Hepatocyte (in vitro differentiated cells): Measurements from ENCODE around the gene SRGAP2C. TPM values are rescaled to one million over a fixed set of nuclear protein-coding genes. Genes with fewer than 3 reads are reported as not detected.
"Not testable (repeated sequence)": the region's sequence is repeated elsewhere in the genome, so short reads cannot be mapped to it uniquely, and the experiment has no call there.

Source experiments
- DNase-seq: peaks from one replicate; pipeline ENCODE4 v3.0.0-alpha.2; 2016; ENCODE audit warnings: low spot score
- H2AFZ ChIP-seq: fragments of 200-600 bp; sonication (generic); 2 replicates; pipeline ENCODE4 v1.6.0; 2016; ENCODE audit warnings: antibody characterized with exemption, mild to moderate bottlenecking
- H3K27ac ChIP-seq: fragments of 200-600 bp; sonication (generic); 2 replicates; pipeline ENCODE4 v1.5.1; 2016; ENCODE audit warnings: mild to moderate bottlenecking
- H3K27me3 ChIP-seq: fragments of 200-600 bp; sonication (generic); 2 replicates; pipeline ENCODE4 v1.6.1; 2016
- H3K36me3 ChIP-seq: fragments of 200-600 bp; sonication (generic); replicated peaks from 2 replicates; pipeline ENCODE4 v1.5.1; 2016; ENCODE audit warnings: low read depth; ENCODE audit not compliant: insufficient read depth
- H3K4me1 ChIP-seq: fragments of 200-600 bp; sonication (generic); 2 replicates; pipeline ENCODE4 v1.5.1; 2016; ENCODE audit warnings: mild to moderate bottlenecking, moderate library complexity; ENCODE audit not compliant: insufficient read depth
- H3K4me2 ChIP-seq: fragments of 200-600 bp; sonication (generic); 2 replicates; pipeline ENCODE4 v1.6.0; 2016
- H3K4me3 ChIP-seq: fragments of 200-600 bp; sonication (generic); 2 replicates; pipeline ENCODE4 v1.5.1; 2016; ENCODE audit warnings: mild to moderate bottlenecking
- H3K79me2 ChIP-seq: fragments of 200-600 bp; sonication (generic); 2 replicates; pipeline ENCODE4 v1.6.0; 2017; ENCODE audit warnings: mild to moderate bottlenecking
- H3K9me2 ChIP-seq: fragments of 200-600 bp; sonication (generic); replicated peaks from 2 replicates; pipeline ENCODE4 v1.6.0; 2017; ENCODE audit warnings: mild to moderate bottlenecking; ENCODE audit not compliant: insufficient read depth
- H3K9me3 ChIP-seq: fragments of 200-600 bp; sonication (generic); 2 replicates; pipeline ENCODE4 v1.5.1; 2016; ENCODE audit warnings: low read depth, mild to moderate bottlenecking
- H4K20me1 ChIP-seq: fragments of 200-600 bp; sonication (generic); 2 replicates; pipeline ENCODE4 v1.6.0; 2016; ENCODE audit warnings: mild to moderate bottlenecking; ENCODE audit not compliant: insufficient read depth, poor library complexity, severe bottlenecking
- WGBS: methylation state at CpG from one replicate; pipeline ENCODE4 v1.1.6; 2016; ENCODE audit warnings: low lambda C conversion rate; ENCODE audit errors: missing lambda C conversion rate; 5-methylcytosine and 5-hydroxymethylcytosine counted together
- polyA plus RNA-seq: library from polyadenylated mRNA; unstranded; fragments of >200 nt; fragmentation: Nextera tagmentation; extraction: Ambion mirVana; gene quantifications from 2 replicates; pipeline ENCODE4 v1.2.1, GENCODE V29; 2016
- total RNA-seq: library from RNA; depleted of rRNA; stranded (reverse); fragments of >200 nt; gene quantifications from 2 replicates; pipeline ENCODE4 v1.2.3, GENCODE V29; 2014

Gene SRGAP2C
- total and polyA plus RNA-seq, 2 experiments from 2014 or later: 7.2 to 10.6 TPM

GRCh38 chr1:121271143-121271715 lies 86.5 kb downstream of the SRGAP2C start:
- H3K4me3 ChIP-seq, H3K27ac ChIP-seq, H3K4me2 ChIP-seq, H3K79me2 ChIP-seq, H4K20me1 ChIP-seq, DNase-seq, H3K27me3 ChIP-seq, H3K9me2 ChIP-seq, H3K9me3 ChIP-seq, H2AFZ ChIP-seq, H3K36me3 ChIP-seq, H3K4me1 ChIP-seq: not testable (repeated sequence)
- WGBS: 95% methylated on average over 2 of the region's 4 CpGs

GRCh38 chr1:121275435-121275834 lies 90.7 kb downstream of the SRGAP2C start:
- H3K4me3 ChIP-seq, H3K4me2 ChIP-seq, H4K20me1 ChIP-seq, DNase-seq, H2AFZ ChIP-seq, H3K9me3 ChIP-seq, H3K9me2 ChIP-seq, H3K4me1 ChIP-seq, H3K27ac ChIP-seq, H3K27me3 ChIP-seq, H3K36me3 ChIP-seq, H3K79me2 ChIP-seq: not testable (repeated sequence)
- WGBS: 100% methylated on average over 2 of the region's 2 CpGs

GRCh38 chr1:121278202-121278601 lies 93.4 kb downstream of the SRGAP2C start:
- H3K4me3 ChIP-seq, H3K9me2 ChIP-seq, H3K4me2 ChIP-seq, H3K27ac ChIP-seq, H2AFZ ChIP-seq, H4K20me1 ChIP-seq, H3K9me3 ChIP-seq, H3K27me3 ChIP-seq, H3K79me2 ChIP-seq, DNase-seq, H3K4me1 ChIP-seq, H3K36me3 ChIP-seq: not testable (repeated sequence)
- no CpG with 5 or more reads among the region's 3 CpGs for WGBS

GRCh38 chr1:121278777-121279547 lies 94.2 kb downstream of the SRGAP2C start:
- H3K27ac ChIP-seq, H3K4me2 ChIP-seq, H3K36me3 ChIP-seq, H3K4me1 ChIP-seq, H3K79me2 ChIP-seq, H3K4me3 ChIP-seq, H2AFZ ChIP-seq, DNase-seq, H3K9me3 ChIP-seq, H3K27me3 ChIP-seq, H4K20me1 ChIP-seq, H3K9me2 ChIP-seq: not testable (repeated sequence)
- WGBS: 86% methylated on average over 3 of the region's 4 CpGs

- not testable (repeated sequence) for H4K20me1 ChIP-seq, H3K36me3 ChIP-seq, H3K9me2 ChIP-seq, DNase-seq, H3K27ac ChIP-seq, H3K4me1 ChIP-seq, H3K27me3 ChIP-seq, H3K9me3 ChIP-seq, H3K79me2 ChIP-seq, H2AFZ ChIP-seq, H3K4me3 ChIP-seq, H3K4me2 ChIP-seq
- WGBS: 83% methylated on average over 1 of the region's 4 CpGs
Measured at GRCh38 chr1:121279548-121279898, 94.7 kb downstream of the SRGAP2C start.

GRCh38 chr1:121280699-121281317 lies 96.0 kb downstream of the SRGAP2C start:
- not testable (repeated sequence) for H2AFZ ChIP-seq, H3K9me2 ChIP-seq, H3K4me3 ChIP-seq, H3K36me3 ChIP-seq, H3K27ac ChIP-seq, H4K20me1 ChIP-seq, H3K79me2 ChIP-seq, H3K9me3 ChIP-seq, H3K4me2 ChIP-seq, H3K4me1 ChIP-seq, H3K27me3 ChIP-seq, DNase-seq
- WGBS: 83% methylated on average over 2 of the region's 5 CpGs

- not testable (repeated sequence) for DNase-seq, H3K79me2 ChIP-seq
Measured at GRCh38 chr1:121281480-121281879, 96.7 kb downstream of the SRGAP2C start.

GRCh38 chr1:121283587-121284180 lies 98.9 kb downstream of the SRGAP2C start:
- not testable (repeated sequence) for H3K4me1 ChIP-seq, H3K79me2 ChIP-seq, H4K20me1 ChIP-seq, H3K9me3 ChIP-seq, H3K36me3 ChIP-seq, H3K27ac ChIP-seq, H3K4me2 ChIP-seq, DNase-seq, H3K27me3 ChIP-seq, H2AFZ ChIP-seq, H3K9me2 ChIP-seq, H3K4me3 ChIP-seq

More at GRCh38 chr1:121281480-121281879, 96.7 kb downstream of the SRGAP2C start:
- H3K4me1 ChIP-seq, H3K27me3 ChIP-seq, H3K4me3 ChIP-seq, H3K27ac ChIP-seq, H3K4me2 ChIP-seq, H3K36me3 ChIP-seq, H2AFZ ChIP-seq, H3K9me2 ChIP-seq, H4K20me1 ChIP-seq, H3K9me3 ChIP-seq: not testable (repeated sequence)
- no CpG with 5 or more reads among the region's 2 CpGs for WGBS

- WGBS: no CpG with 5 or more reads among the region's 2 CpGs
- H3K4me1 ChIP-seq, H3K4me2 ChIP-seq, H4K20me1 ChIP-seq, H2AFZ ChIP-seq, H3K9me3 ChIP-seq, DNase-seq, H3K27ac ChIP-seq, H3K4me3 ChIP-seq, H3K79me2 ChIP-seq, H3K9me2 ChIP-seq, H3K27me3 ChIP-seq, H3K36me3 ChIP-seq: not testable (repeated sequence)
Measured at GRCh38 chr1:121292590-121292989, 107.8 kb downstream of the SRGAP2C start.
